Measurements from ENCODE around the gene MED15.
"Not testable (repeated sequence)": the region's sequence is repeated elsewhere in the genome, so short reads cannot be mapped to it uniquely, and the experiment has no call there.

The MED15 gene

GRCh38 chr22:20507253-20508066, at the start of gene MED15:
TSS of gene MED15 (plus strand) at chr22:20507610. CDS start at chr22:20507679, 69 bp downstream.
- no peak for DNase-seq

DNA sequence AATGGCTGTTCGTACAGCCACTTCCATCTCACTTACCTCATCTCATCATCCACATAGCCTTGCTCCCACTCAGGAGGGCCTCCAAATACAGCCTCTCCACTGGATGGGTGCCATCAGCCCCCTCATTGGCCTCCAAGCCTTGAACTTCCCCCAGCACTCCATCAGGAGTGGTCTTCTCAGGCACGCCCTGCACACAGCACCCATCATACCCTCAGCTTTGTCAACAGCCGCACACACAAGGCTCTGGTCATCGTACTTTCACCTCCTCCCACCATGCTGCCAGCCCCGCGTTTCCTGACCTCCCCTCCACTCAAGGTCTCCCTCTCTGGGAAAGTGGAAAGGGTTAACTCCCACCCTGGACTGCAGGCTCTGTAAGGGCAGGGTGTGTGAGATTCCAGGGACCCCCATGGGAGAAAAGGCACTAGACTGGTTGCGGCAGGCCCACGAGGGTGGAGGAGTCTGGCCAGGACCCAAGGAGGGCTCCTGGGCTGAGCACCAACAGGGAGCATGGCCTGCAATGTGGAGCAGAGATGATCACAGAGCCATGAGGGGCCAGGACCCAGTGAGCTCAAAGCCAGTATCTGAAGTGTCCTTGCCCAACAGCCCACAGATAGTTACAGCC, 48.8 kb upstream of the MED15 start:
- DNase-seq = no peak

- no peak for DNase-seq
Measured at GRCh38 chr22:20459152-20459542, 48.3 kb upstream of the MED15 start.

DNA sequence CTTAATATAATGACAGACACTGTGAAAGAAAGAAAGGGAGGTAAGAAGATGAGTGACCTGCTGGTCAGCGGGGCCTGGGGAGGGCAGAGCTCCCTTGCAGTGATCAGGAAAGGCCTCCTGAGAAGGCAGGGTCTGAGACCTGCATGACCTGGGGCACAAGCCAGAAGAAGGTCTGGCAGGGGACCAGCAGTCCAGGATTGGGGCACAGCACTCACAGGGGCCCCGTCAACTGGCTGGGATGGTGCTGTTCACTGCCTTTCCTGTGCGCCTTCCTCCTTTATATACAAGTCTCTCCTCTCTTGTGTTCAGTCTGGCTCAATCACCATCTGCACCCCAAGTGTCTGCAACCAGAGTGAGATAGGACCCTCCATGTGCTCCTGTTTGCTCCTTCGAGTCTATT, 47.5 kb upstream of the MED15 start:
- no peak for DNase-seq

- DNase-seq = no peak
Measured at GRCh38 chr22:20463324-20464095, 43.9 kb upstream of the MED15 start.

DNA sequence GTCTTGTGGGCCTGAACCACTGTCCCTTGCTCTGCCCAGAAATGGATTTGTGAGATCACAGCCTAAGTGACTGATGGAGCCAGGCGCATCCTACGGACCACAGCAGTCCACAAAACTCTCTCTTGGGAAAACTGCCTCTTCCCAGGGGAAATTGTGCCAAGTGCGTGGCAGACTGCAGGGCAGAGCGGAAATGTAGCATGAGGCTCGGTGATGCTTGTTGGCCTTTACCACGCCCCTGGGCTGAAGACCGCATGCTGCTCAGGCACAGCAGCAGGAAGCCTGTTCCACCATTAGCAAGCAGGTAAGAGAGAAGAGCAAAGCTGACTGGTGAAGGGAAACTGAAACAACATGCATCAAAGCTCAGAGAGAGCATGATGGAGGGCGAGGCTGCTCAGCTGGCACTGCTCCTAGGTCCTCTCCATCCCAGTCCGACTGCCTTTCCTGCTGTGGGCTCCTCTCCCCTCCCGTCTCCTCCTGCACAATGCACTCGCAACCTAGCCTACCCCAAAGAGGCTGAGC, 43.3 kb upstream of the MED15 start:
- DNase-seq = no peak

DNA sequence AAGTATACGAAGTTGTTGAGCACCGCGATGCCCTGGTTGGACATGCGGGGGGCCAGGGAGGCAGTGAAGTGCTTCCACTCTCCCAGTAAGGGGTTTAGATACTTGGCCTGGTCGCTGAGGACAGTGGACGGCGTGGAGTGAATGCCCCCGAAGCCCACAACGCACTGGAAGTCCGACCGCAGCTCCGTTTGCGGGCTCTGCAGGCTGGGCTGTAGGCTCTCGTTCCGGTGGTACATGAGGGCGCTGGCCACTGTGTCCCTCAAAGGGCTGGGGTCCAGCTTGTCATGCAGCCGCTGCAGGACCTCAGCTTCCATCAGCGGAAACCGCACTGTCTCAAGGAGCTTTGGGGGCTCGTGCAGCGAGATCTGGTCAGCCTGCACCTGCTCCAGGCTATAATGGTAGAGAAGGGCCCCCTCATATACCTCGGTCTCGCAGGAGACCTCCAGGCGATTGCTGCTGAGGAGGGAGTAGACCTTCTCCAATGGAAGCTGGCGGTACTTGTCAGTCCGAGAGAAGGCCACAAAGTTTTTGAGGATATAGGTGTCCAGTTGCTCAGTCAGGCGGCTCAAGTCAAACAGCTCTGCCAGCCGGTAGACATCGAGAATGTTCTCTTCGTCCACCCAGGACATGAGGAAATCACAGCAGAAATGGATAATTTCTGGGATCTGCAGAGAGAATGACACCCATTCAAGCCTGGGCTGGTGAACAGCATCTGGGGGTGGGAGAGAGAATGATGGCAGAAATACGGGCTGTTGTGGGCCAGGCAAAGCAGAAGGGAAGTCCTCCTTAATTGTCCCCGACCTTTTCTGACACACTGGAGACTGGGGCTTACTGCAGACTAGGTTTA, 42.3 kb upstream of the MED15 start:
- DNase-seq = no peak

- no peak for DNase-seq
Measured at GRCh38 chr22:20465759-20466077, 41.7 kb upstream of the MED15 start.

- no peak for DNase-seq
Measured at GRCh38 chr22:20466659-20467379, 40.6 kb upstream of the MED15 start.

DNA sequence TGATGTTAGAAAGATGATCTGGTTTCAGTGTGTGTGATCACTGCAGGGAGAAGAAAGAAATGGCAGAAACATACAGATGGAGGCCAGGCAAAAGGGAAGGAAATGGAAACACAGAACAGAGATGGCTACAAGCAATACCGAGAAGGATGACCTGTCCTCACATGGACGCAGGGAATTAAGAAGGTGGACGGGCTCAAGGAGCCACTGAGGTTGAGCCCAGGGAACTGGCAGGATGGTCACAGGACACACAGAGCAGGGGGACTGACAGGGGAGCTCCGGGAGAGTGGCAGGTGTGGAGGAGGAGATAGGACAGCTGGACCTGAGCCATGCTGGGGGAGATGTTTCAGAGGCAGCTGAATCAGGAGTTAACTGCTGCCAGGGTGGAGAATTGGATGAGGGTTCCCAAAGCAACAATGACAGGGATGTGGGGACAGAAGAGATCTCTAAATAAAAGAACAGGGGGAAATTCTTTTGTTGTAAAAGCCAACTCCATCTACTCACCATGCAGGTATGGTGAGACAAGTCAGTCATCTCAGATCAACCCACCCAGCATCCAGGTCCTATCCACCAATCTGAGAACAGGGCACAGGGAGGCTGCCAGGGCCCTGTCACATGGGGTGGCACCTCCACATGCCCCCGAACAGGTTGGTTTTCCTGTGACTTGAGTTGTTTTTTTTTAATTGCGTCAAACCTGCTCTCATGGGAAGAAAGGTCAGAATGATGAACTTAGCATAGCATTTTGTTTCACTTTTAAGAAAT, 38.1 kb upstream of the MED15 start:
- no peak for DNase-seq

- not testable (repeated sequence) for DNase-seq
Measured at GRCh38 chr22:20470525-20470924, 36.9 kb upstream of the MED15 start.

- no peak for DNase-seq
Measured at GRCh38 chr22:20471126-20471833, 36.1 kb upstream of the MED15 start.

DNA sequence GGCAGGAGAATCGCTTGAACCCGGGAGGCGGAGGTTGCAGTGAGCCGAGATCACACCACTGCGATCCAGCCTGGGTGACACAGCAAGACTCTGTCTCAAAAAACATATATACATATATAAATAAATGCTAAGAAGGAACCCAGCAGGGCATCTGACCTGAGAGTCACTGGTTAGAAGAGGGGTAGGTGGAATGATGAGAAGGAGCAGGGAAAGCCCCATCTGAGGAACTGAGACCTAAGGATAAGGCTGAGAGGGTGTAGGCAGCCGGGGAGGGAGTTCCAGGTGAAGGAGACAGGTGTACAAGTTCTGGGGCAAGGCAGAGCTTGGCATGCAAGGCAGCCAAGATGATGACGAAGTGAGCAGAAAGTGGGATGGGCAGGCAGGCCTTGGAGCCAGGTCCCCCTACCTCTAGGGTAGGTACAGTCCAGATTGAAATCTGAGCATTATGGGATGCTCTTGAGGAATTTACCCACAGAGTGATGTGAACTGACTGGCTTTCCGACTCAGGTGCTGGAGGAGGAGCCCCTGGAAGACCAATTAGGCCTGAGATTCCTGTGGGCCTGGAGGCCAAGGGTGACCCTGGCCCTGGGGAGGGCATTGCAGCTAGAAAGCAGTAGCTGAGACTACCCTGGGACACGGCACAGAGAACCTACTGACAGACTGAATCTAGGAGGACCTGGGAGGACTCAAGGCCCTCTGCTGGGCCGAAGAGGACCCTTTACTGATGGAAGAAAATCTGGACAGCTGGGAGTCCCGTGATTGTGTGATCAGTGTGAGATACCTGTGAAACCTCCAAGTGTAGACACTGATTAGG, 34.6 kb upstream of the MED15 start:
- DNase-seq = no peak

DNA sequence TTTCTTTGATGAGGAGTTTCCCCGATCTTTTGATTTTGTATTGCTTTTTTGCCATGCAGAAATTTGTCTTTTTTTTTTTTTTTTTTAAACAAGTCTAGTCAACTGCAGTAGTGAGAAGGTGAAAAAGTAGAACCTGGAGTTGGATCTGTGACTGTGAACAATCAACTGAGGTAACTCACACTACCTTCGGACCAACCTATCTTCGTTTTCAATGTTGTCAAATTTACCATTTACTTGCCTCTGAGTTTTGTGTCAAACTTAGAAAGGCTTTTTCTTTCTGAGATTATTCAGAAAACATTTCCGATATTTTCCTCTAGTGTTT, 32.3 kb upstream of the MED15 start:
- DNase-seq = no peak

DNA sequence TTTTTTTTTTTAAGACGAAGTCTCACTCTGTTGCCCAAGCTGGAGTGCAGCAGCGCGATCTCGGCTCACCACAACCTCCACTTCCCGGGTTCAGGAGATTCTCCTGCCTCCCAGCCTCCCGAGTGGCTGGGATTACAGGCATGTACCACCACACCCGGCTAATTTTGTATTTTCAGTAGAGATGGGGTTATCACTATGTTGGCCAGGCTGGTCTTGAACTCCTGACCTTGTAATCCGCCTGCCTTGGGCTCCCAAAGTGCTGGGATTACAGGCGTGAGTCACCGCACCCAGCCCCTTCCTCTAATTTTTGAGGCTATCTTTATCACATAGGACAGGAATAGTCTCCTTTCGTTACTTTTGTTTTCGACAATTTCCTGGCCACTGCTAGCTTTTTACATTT, 31.8 kb upstream of the MED15 start:
- not testable (repeated sequence) for DNase-seq

DNA sequence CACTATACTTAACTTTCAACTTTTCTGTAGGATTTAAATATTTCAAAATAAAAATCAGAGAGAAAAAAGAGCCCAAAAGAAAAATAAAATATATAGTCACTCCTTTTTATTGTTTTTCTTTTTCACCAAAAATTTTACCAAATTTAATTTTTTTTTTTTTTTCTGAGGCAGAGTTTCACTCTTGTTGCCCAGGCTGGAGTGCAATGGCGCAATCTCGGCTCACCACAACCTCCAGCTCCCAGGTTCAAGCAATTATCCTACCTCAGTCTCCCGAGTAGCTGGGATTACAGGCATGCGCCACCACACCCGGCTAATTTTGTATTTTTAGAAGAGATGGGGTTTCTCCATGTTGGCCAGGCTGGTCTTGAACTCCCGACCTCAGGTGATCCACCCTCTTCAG, 29.4 kb upstream of the MED15 start:
- DNase-seq = not testable (repeated sequence)

DNA sequence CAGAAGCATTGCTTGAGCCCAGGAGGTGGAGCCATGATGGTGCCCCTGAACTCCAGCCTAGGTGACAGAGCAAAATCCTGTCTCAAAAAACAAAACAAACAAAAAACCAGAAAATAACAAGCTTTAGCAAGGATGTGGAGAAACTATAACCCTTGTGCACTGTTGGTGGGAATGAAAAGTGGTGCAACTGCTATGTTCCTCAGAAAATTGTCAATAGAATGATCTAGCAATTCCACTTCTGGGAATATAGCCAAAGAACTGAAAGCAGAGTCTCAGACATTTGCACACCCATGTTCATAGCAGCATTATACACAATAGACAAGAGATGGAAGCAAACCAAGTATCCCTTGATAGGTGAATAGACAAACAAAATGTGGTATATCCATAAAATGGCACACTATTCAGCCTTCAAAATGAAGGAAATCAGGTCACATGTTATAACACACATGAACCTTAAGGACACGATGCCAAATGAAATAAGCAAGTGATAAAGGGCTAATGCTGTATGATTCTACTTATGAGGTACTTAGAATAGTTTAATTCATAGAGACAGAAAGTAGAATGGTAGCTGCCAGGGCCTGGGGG, 27.7 kb upstream of the MED15 start:
- no peak for DNase-seq

DNA sequence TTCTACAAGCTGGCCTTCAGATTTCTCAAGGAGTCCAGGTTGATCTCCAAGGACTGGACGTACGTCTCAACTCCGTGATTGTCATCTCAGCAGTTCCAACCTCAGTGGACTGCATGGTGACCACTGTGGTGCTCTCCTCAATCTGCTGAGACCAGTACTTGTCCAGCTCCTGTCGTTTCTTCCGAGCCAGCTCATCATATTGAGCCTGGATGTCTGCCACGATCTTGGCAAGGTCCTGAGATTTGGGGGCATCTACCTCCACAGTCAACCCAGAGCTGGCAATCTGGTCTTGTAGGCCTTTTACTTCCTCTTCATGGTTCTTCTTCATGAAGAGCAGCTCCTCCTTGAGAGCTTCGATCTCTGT, 24.3 kb upstream of the MED15 start:
- DNase-seq = not testable (repeated sequence)

DNA sequence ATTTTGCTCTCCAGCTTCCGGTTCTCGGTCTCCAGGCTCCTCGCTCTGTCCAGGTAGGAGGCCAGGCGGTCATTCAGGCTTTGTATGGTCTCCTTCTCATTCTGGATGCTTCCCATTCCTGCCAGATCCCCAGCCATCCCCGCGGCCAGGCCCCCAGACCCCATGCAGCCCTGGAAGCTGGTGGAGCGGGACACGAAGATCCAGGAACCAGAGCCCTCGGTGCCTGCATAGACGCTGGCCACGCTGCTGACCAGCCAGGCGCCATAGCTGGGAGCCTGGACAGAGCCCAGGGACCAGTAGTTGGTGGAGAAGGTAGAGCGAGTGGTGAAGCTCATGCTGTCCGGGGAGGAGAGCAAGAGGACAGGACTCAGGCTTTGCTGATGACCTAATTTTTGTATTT, 23.6 kb upstream of the MED15 start:
- no peak for DNase-seq
